ENCODE results near the gene MED23. TPM values are rescaled to one million over a fixed set of nuclear protein-coding genes. Genes with fewer than 3 reads are reported as not detected.

Gene MED23
- total RNA-seq, 1 experiment from 2014 or later, result 19.1 TPM

- no peak overlapping the region for H3K27ac Mint-ChIP-seq (ENCODE audit: unreplicated experiment)
- ChIA-PET POLR2A (no interaction called here), CTCF (no interaction called here)
- no peaks in the 10 kb centered on the region for H3K4me1 Mint-ChIP-seq (ENCODE audit: low read depth, unreplicated experiment)
- TF ChIP-seq CTCF (IDR thresholded peaks at IDR 0.05; ENCODE audit: insufficient read depth in 1 of 2, low read depth in 1 of 2, low read length in 1 of 2, severe bottlenecking in 1 of 2, unreplicated experiment in 1 of 2), result no peak
- no peaks in the 10 kb centered on the region for H3K9me3 Mint-ChIP-seq (ENCODE audit: unreplicated experiment)
- H3K4me3 Mint-ChIP-seq (ENCODE audit: unreplicated experiment), result no peak overlapping the region
- Histone ChIP-seq H3K27me3 (replicated peaks; ENCODE audit: control insufficient read depth, insufficient read depth, low read length) (no peaks in the 10 kb centered on the region), H3K9me3 (no peaks in the 10 kb centered on the region), H3K4me1 (no peaks in the 10 kb centered on the region), H3K4me3 (ENCODE audit: low read depth, low read length) (no peak overlapping the region), H3K36me3 (ENCODE audit: control insufficient read depth, insufficient read depth, low read length) (no peaks in the 10 kb centered on the region)
- no TSS peak for BruUV-seq (replicated peaks)
- peaks cover 3% of the 10 kb centered on the region for H3K27me3 Mint-ChIP-seq (ENCODE audit: insufficient read depth, unreplicated experiment)
- no peak for DNase-seq
- intact Hi-C loops (cut with micrococcal nuclease; ENCODE audit: unreplicated experiment), result no loop called here
- H3K36me3 Mint-ChIP-seq (ENCODE audit: insufficient read depth, unreplicated experiment), result no peaks in the 10 kb centered on the region
Observed at GRCh38 chr6:131663578-131664165, 35.6 kb upstream of the MED23 start.

- BruUV-seq (replicated peaks), result no TSS peak
- no peaks in the 10 kb centered on the region for H3K36me3 ChIP-seq (ENCODE audit: control insufficient read depth, insufficient read depth, low read length)
- no peak overlapping the region for H3K4me3 ChIP-seq (ENCODE audit: low read depth, low read length)
- no peak for TF ChIP-seq CTCF (IDR thresholded peaks at IDR 0.05; ENCODE audit: insufficient read depth in 1 of 2, low read depth in 1 of 2, low read length in 1 of 2, severe bottlenecking in 1 of 2, unreplicated experiment in 1 of 2)
- H3K27me3 ChIP-seq (replicated peaks; ENCODE audit: control insufficient read depth, insufficient read depth, low read length), result no peaks in the 10 kb centered on the region
- H3K4me1 ChIP-seq, result no peaks in the 10 kb centered on the region
- ChIA-PET POLR2A (no interaction called here), CTCF (no interaction called here)
- no peaks in the 10 kb centered on the region for H3K4me1 Mint-ChIP-seq (ENCODE audit: low read depth, unreplicated experiment)
- no peaks in the 10 kb centered on the region for H3K36me3 Mint-ChIP-seq (ENCODE audit: insufficient read depth, unreplicated experiment)
- H3K9me3 Mint-ChIP-seq (ENCODE audit: unreplicated experiment), result no peaks in the 10 kb centered on the region
- no peak overlapping the region for H3K27ac Mint-ChIP-seq (ENCODE audit: unreplicated experiment)
- intact Hi-C loops (cut with micrococcal nuclease; ENCODE audit: unreplicated experiment), result no loop called here
- no peak overlapping the region for H3K4me3 Mint-ChIP-seq (ENCODE audit: unreplicated experiment)
- H3K9me3 ChIP-seq, result no peaks in the 10 kb centered on the region
- DNase-seq, result no peak
- H3K27me3 Mint-ChIP-seq (ENCODE audit: insufficient read depth, unreplicated experiment), result no peaks in the 10 kb centered on the region
Observed at GRCh38 chr6:131660195-131660594, 32.2 kb upstream of the MED23 start.

- no peaks in the 10 kb centered on the region for H3K36me3 Mint-ChIP-seq (ENCODE audit: insufficient read depth, unreplicated experiment)
- CTCF ChIA-PET, result no interaction called here
Observed at GRCh38 chr6:131658287-131658686, 30.2 kb upstream of the MED23 start.

More at GRCh38 chr6:131658287-131658686, 30.2 kb upstream of the MED23 start:
- no peaks in the 10 kb centered on the region for H3K36me3 ChIP-seq (ENCODE audit: control insufficient read depth, insufficient read depth, low read length)
- POLR2A ChIA-PET, result no interaction called here
- no peak overlapping the region for H3K4me3 ChIP-seq (ENCODE audit: low read depth, low read length)
- no peaks in the 10 kb centered on the region for H3K4me1 Mint-ChIP-seq (ENCODE audit: low read depth, unreplicated experiment)
- TF ChIP-seq CTCF (IDR thresholded peaks at IDR 0.05; ENCODE audit: insufficient read depth in 1 of 2, low read depth in 1 of 2, low read length in 1 of 2, severe bottlenecking in 1 of 2, unreplicated experiment in 1 of 2), result no peak
- H3K4me1 ChIP-seq, result no peaks in the 10 kb centered on the region
- H3K9me3 ChIP-seq, result no peaks in the 10 kb centered on the region
- BruUV-seq (replicated peaks), result no TSS peak
- H3K9me3 Mint-ChIP-seq (ENCODE audit: unreplicated experiment), result no peaks in the 10 kb centered on the region
- no peak for DNase-seq
- H3K27ac Mint-ChIP-seq (ENCODE audit: unreplicated experiment), result no peak overlapping the region
- intact Hi-C loops (cut with micrococcal nuclease; ENCODE audit: unreplicated experiment), result no loop called here
- H3K4me3 Mint-ChIP-seq (ENCODE audit: unreplicated experiment), result no peak overlapping the region
- H3K27me3 Mint-ChIP-seq (ENCODE audit: insufficient read depth, unreplicated experiment), result no peaks in the 10 kb centered on the region
- no peaks in the 10 kb centered on the region for H3K27me3 ChIP-seq (replicated peaks; ENCODE audit: control insufficient read depth, insufficient read depth, low read length)
